ENCODE results near the gene DPP7. TPM values are rescaled to one million over a fixed set of nuclear protein-coding genes. Genes with fewer than 3 reads are reported as not detected.

The DPP7 gene
- total RNA-seq, 4 donors from 2014 or later = 71.4 to 139 (median 96.5) TPM

DNA sequence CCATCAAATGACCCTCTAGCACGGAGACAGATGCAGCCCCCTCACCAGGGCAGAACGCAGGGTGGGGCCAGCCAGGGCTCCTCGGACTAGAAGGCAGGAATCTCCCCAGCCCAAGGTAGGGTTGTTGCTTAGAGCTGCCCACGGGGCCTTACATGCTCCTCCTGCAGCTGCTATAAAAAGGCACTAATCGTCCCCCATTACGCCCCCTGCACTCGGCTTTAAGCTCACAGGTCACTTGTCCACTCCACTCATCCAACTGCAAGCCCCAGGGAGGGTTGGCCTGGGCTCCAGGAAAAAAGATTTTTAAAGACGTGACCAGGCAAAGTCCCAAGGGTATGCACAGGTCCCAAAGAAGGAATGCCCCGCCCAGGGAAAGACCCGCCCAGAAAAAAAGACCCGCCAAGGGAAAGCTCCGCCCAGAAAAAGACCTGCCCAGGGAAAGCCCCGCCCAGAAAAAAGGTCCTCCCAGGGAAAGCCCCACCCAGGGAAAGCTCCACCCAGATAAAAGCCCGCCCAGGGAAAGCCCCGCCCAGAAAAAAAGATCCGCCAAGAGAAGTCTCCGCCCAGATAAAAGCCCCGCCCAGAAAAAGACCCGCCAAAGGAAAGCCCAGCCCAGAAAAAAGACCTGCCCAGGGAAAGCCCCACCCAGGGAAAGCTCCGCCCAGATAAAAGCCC lies 35.5 kb upstream of the DPP7 start:
- Histone ChIP-seq H3K9me3 (no peaks in the 10 kb centered on the region), H3K4me3 (no peak overlapping the region), H3K36me3 (no peaks in the 10 kb centered on the region), H3K27me3 (peaks cover 36% of the 10 kb centered on the region), H3K27ac (no peak overlapping the region), H3K4me1 (no peaks in the 10 kb centered on the region)
- TF ChIP-seq POLR2A (IDR thresholded peaks at IDR 0.05) (no peak), EP300 (IDR thresholded peaks at IDR 0.05) (no peak), POLR2AphosphoS5 (IDR thresholded peaks at IDR 0.05) (no peak), CTCF (IDR thresholded peaks at IDR 0.05) (no peak)
- WGBS = 44% methylated on average over 17 of the region's 20 CpGs
- no peak for DNase-seq (ENCODE audit: low spot score in 2 of 2)

GRCh38 chr9:137149363-137149762 lies 34.8 kb upstream of the DPP7 start:
- Histone ChIP-seq H3K4me3 (no peak overlapping the region), H3K36me3 (no peaks in the 10 kb centered on the region), H3K9me3 (no peaks in the 10 kb centered on the region), H3K27me3 (peaks cover 37% of the 10 kb centered on the region), H3K4me1 (no peaks in the 10 kb centered on the region), H3K27ac (no peak overlapping the region)
- TF ChIP-seq POLR2A (IDR thresholded peaks at IDR 0.05) (no peak), EP300 (IDR thresholded peaks at IDR 0.05) (no peak), POLR2AphosphoS5 (IDR thresholded peaks at IDR 0.05) (no peak), CTCF (IDR thresholded peaks at IDR 0.05) (no peak)
- WGBS = 59% methylated on average over 5 of the region's 5 CpGs
- no peak for DNase-seq (ENCODE audit: low spot score in 2 of 2)

DNA sequence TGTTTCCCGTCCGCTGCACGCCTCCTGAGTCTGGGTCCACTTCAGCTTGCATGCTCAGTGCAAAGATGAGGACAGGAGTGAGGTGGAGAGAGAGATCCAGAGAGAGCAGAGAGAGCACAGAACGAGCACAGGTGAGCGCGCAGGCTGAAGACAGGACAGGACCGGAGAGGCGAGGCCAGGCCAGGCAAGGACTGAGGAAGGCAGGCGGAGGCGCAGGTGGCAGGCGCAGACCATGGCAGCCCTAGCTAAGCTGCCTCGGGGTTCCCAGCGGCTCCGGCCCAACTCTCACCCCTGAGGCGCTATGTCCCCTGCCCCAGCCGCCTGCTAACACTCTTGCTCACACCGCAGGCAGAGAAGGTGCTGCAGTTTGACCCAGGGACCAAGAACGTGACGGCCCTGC lies 34.1 kb upstream of the DPP7 start:
- Histone ChIP-seq H3K27me3 (peaks cover 44% of the 10 kb centered on the region), H3K36me3 (no peaks in the 10 kb centered on the region), H3K4me3 (no peak overlapping the region), H3K27ac (no peak overlapping the region), H3K9me3 (no peaks in the 10 kb centered on the region), H3K4me1 (no peaks in the 10 kb centered on the region)
- no peak for DNase-seq (ENCODE audit: low spot score in 2 of 2)
- TF ChIP-seq CTCF (IDR thresholded peaks at IDR 0.05) = no peak
- TF ChIP-seq EP300 (IDR thresholded peaks at IDR 0.05) = no peak
- TF ChIP-seq POLR2AphosphoS5 (IDR thresholded peaks at IDR 0.05) = no peak
- TF ChIP-seq POLR2A (IDR thresholded peaks at IDR 0.05) = no peak
- WGBS = 77% methylated on average over 13 of the region's 19 CpGs

DNA sequence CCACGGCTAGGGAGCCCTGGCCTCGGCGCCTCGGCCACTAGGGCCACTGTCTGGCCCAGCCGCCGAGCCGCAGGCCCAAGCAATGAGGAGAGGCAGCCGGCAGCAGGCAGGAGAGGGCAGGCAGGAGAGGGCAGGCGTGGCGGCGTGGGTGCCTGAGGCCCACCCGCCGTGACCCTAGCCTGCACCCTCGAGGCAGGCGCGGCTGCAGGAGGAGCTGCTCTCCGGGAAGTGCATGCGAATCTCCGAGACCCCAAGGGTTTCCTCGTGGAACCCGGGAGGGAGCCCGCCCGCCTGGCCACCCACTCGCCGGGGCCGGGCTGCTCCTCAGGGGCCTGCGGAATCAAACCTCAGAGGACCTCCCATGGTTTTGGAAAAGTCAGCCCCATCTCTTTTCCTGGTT lies 33.7 kb upstream of the DPP7 start:
- Histone ChIP-seq H3K9me3 (no peaks in the 10 kb centered on the region), H3K4me1 (no peaks in the 10 kb centered on the region), H3K27ac (no peak overlapping the region), H3K4me3 (no peak overlapping the region), H3K36me3 (no peaks in the 10 kb centered on the region), H3K27me3 (peaks cover 48% of the 10 kb centered on the region)
- no peak for DNase-seq (ENCODE audit: low spot score in 2 of 2)
- no peak for TF ChIP-seq EP300 (IDR thresholded peaks at IDR 0.05)
- TF ChIP-seq CTCF (IDR thresholded peaks at IDR 0.05) = no peak
- TF ChIP-seq POLR2AphosphoS5 (IDR thresholded peaks at IDR 0.05) = no peak
- no peak for TF ChIP-seq POLR2A (IDR thresholded peaks at IDR 0.05)
- 81% methylated on average over 27 of the region's 27 CpGs for WGBS

GRCh38 chr9:137147793-137148160 lies 33.2 kb upstream of the DPP7 start:
- Histone ChIP-seq H3K27ac (no peak overlapping the region), H3K4me3 (no peak overlapping the region), H3K4me1 (no peaks in the 10 kb centered on the region), H3K36me3 (no peaks in the 10 kb centered on the region), H3K9me3 (no peaks in the 10 kb centered on the region), H3K27me3 (peaks cover 53% of the 10 kb centered on the region)
- no peak for TF ChIP-seq POLR2A (IDR thresholded peaks at IDR 0.05)
- TF ChIP-seq EP300 (IDR thresholded peaks at IDR 0.05) = no peak
- TF ChIP-seq CTCF (IDR thresholded peaks at IDR 0.05) = no peak
- no peak for TF ChIP-seq POLR2AphosphoS5 (IDR thresholded peaks at IDR 0.05)
- DNase-seq (ENCODE audit: low spot score in 2 of 2) = no peak
- 31% methylated on average over 15 of the region's 24 CpGs for WGBS

Measured in suprapubic skin (tissue), 4 donors.